Vagina (tissue), 2 donors: Measurements from ENCODE around the gene ACSM2B.
"Not testable (repeated sequence)": the region's sequence is repeated elsewhere in the genome, so short reads cannot be mapped to it uniquely, and the experiment has no call there.

ENCODE experiments used
- POLR2AphosphoS5 ChIP-seq, 2 donors: sonication (generic); formaldehyde crosslinking; IDR thresholded peaks; one replicate each; pipeline ENCODE4 v1.9.0; 2017; ENCODE audit warnings: antibody characterized with exemption in 2 of 2, mild to moderate bottlenecking in 2 of 2, low read depth in 1 of 2; ENCODE audit not compliant: insufficient read depth in 1 of 2
- TF ChIP-seq, protein P1 (sequence below), 3 experiments: fragments of 450-650 bp in 2 of 3; fragments of 200-600 bp in 1 of 3; sonication (generic) in 1 of 3; IDR thresholded peaks; one replicate each; pipeline ENCODE4 v1.5.1; 2017 to 2019; ENCODE audit warnings: antibody characterized with exemption in 3 of 3, mild to moderate bottlenecking in 2 of 3, moderate library complexity in 2 of 3

DNA sequence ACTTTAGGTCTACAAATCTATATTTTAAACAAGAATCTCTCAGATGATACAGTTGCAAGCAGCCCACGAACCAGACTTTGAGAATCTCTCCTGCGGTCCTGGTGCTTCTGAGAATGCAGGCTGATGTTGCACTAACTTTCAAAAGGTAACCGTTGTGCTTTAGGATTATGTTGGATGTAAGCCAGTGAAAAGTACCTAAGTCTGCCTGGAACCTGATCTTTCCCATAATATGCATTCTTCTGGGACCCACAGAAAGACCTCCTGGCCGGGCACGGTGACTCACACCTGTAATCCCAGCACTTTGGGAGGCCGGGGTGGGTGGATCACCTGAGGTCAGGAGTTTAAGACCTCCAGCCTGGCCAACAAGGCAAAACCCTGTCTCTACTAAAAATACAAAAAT, 13.3 kb upstream of the ACSM2B start:
- TF ChIP-seq, protein P1, sequence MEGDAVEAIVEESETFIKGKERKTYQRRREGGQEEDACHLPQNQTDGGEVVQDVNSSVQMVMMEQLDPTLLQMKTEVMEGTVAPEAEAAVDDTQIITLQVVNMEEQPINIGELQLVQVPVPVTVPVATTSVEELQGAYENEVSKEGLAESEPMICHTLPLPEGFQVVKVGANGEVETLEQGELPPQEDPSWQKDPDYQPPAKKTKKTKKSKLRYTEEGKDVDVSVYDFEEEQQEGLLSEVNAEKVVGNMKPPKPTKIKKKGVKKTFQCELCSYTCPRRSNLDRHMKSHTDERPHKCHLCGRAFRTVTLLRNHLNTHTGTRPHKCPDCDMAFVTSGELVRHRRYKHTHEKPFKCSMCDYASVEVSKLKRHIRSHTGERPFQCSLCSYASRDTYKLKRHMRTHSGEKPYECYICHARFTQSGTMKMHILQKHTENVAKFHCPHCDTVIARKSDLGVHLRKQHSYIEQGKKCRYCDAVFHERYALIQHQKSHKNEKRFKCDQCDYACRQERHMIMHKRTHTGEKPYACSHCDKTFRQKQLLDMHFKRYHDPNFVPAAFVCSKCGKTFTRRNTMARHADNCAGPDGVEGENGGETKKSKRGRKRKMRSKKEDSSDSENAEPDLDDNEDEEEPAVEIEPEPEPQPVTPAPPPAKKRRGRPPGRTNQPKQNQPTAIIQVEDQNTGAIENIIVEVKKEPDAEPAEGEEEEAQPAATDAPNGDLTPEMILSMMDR (IDR thresholded peaks at IDR 0.05), result not testable (repeated sequence)
- TF ChIP-seq POLR2AphosphoS5 (IDR thresholded peaks at IDR 0.05; ENCODE audit: insufficient read depth in 1 of 2, low read depth in 1 of 2), result not testable (repeated sequence)
